Bronchial epithelial cell (primary cell): ENCODE measurements around the gene ANAPC15. TPM values are rescaled to one million over a fixed set of nuclear protein-coding genes. Genes with fewer than 3 reads are reported as not detected.
"Not testable (repeated sequence)": the region's sequence is repeated elsewhere in the genome, so short reads cannot be mapped to it uniquely, and the experiment has no call there.

Experiments used
- DNase-seq: peaks from one replicate; pipeline ENCODE4 v3.0.0-alpha.2; 2010; ENCODE audit warnings: low read depth
- FAIRE-seq: peaks from 2 replicates; lab custom pipeline; 2011; peaks lifted over from hg19 to GRCh38; lab: Jason Lieb, UNC
- H3K27me3 ChIP-seq: 2 replicates; pipeline ENCODE4 v1.5.1; 2011; ENCODE audit warnings: low read length; ENCODE audit not compliant: control insufficient read depth, insufficient read depth
- H3K36me3 ChIP-seq: 2 replicates; pipeline ENCODE4 v1.5.1; 2011; ENCODE audit warnings: low read length; ENCODE audit not compliant: control insufficient read depth, insufficient read depth
- H3K4me3 ChIP-seq: 2 replicates; pipeline ENCODE4 v1.5.1; 2011; ENCODE audit warnings: mild to moderate bottlenecking, low read depth, low read length, control low read depth
- CTCF ChIP-seq: IDR thresholded peaks from 2 replicates; pipeline ENCODE4 v1.5.1; 2011; ENCODE audit warnings: mild to moderate bottlenecking, moderate library complexity, low read length, control low read depth, inconsistent platforms; ENCODE audit not compliant: insufficient read depth, severe bottlenecking
- total RNA-seq: library from RNA; depleted of rRNA; stranded (reverse); fragments of >200 nt; gene quantifications from 2 replicates; pipeline ENCODE4 v1.2.1, GENCODE V29; 2014

The ANAPC15 gene
- total RNA-seq, 1 donor from 2014 or later = 19.0 TPM

GRCh38 chr11:72139500-72139899, 27.0 kb upstream of the ANAPC15 start:
- TF ChIP-seq CTCF = no peak
- Histone ChIP-seq H3K27me3 (no peaks in the 10 kb centered on the region), H3K4me3 (no peak overlapping the region), H3K36me3 (no peaks in the 10 kb centered on the region)
- FAIRE-seq = no peak
- DNase-seq = no peak

GRCh38 chr11:72138821-72139390, 26.4 kb upstream of the ANAPC15 start:
- no peak for TF ChIP-seq CTCF
- Histone ChIP-seq H3K36me3 (no peaks in the 10 kb centered on the region), H3K27me3 (no peaks in the 10 kb centered on the region), H3K4me3 (no peak overlapping the region)
- no peak for FAIRE-seq
- no peak for DNase-seq

- DNase-seq (no peak), FAIRE-seq (no peak)
- TF ChIP-seq CTCF = no peak
- no peaks in the 10 kb centered on the region for H3K36me3 ChIP-seq
- no peak overlapping the region for H3K4me3 ChIP-seq
- no peaks in the 10 kb centered on the region for H3K27me3 ChIP-seq
Measured at GRCh38 chr11:72136684-72137262, 24.3 kb upstream of the ANAPC15 start.

GRCh38 chr11:72135891-72136683, 23.6 kb upstream of the ANAPC15 start:
- TF ChIP-seq CTCF = no peak
- no peak for DNase-seq
- no peak for FAIRE-seq

GRCh38 chr11:72135473-72135872, 23.0 kb upstream of the ANAPC15 start, which contains the start of gene FOLR3:
TSS of gene FOLR3 (plus strand) at chr11:72135725. CDS start at chr11:72135953, 228 bp downstream.
- not testable (repeated sequence) for H3K4me3 ChIP-seq, H3K36me3 ChIP-seq, H3K27me3 ChIP-seq, DNase-seq, FAIRE-seq

More at GRCh38 chr11:72135891-72136683, 23.6 kb upstream of the ANAPC15 start:
- Histone ChIP-seq H3K27me3 (no peaks in the 10 kb centered on the region), H3K36me3 (no peaks in the 10 kb centered on the region), H3K4me3 (no peak overlapping the region)

GRCh38 chr11:72132646-72133045, 20.2 kb upstream of the ANAPC15 start:
- FAIRE-seq (no peak), DNase-seq (no peak)
- H3K36me3 ChIP-seq = no peaks in the 10 kb centered on the region
- H3K4me3 ChIP-seq = no peak overlapping the region
- H3K27me3 ChIP-seq = no peaks in the 10 kb centered on the region
- no peak for TF ChIP-seq CTCF
